Astrocyte (in vitro differentiated cells and primary cell): ENCODE data around the gene MYCBPAP. TPM values are rescaled to one million over a fixed set of nuclear protein-coding genes. Genes with fewer than 3 reads are reported as not detected.
A peak's percentile ranks its signal among the peaks of the same experiment; 100 is the strongest.

Source experiments
- DNase-seq: peaks from one replicate; pipeline ENCODE4 v3.0.0-alpha.2; 2010; ENCODE audit warnings: low read depth
- FAIRE-seq: peaks from 2 replicates; lab custom pipeline; 2011; peaks lifted over from hg19 to GRCh38; lab: Jason Lieb, UNC
- H2AFZ ChIP-seq: 2 replicates; pipeline ENCODE4 v1.6.0; 2012; ENCODE audit warnings: low read depth, low read length, inconsistent platforms
- H3K27ac ChIP-seq: 2 replicates; pipeline ENCODE4 v1.5.1; 2011; ENCODE audit warnings: low read depth, low read length, inconsistent platforms
- H3K27me3 ChIP-seq: 2 replicates; pipeline ENCODE4 v1.6.0; 2011; ENCODE audit warnings: low read length, inconsistent platforms; ENCODE audit not compliant: insufficient read depth
- H3K36me3 ChIP-seq: 2 replicates; pipeline ENCODE4 v1.5.1; 2011; ENCODE audit warnings: low read length, inconsistent platforms; ENCODE audit not compliant: insufficient read depth
- H3K4me1 ChIP-seq: 2 replicates; pipeline ENCODE4 v1.5.1; 2011; ENCODE audit warnings: low read length, inconsistent platforms; ENCODE audit not compliant: insufficient read depth
- H3K4me2 ChIP-seq: 2 replicates; pipeline ENCODE4 v1.6.0; 2012; ENCODE audit warnings: low read length, inconsistent platforms
- H3K4me3 ChIP-seq: 2 replicates; pipeline ENCODE4 v1.5.1; 2011; ENCODE audit warnings: low read depth, mild to moderate bottlenecking, low read length, inconsistent platforms; ENCODE audit not compliant: insufficient read depth
- H3K79me2 ChIP-seq: 2 replicates; pipeline ENCODE4 v1.6.0; 2012; ENCODE audit warnings: mild to moderate bottlenecking, low read length, inconsistent platforms; ENCODE audit not compliant: insufficient read depth
- H3K9ac ChIP-seq: 2 replicates; pipeline ENCODE4 v1.6.0; 2012; ENCODE audit warnings: mild to moderate bottlenecking, low read length, inconsistent platforms
- H3K9me3 ChIP-seq: 2 replicates; pipeline ENCODE4 v1.5.1; 2012; ENCODE audit warnings: low read depth, mild to moderate bottlenecking, low read length, inconsistent platforms; ENCODE audit not compliant: insufficient read depth
- H4K20me1 ChIP-seq: 2 replicates; pipeline ENCODE4 v1.6.0; 2012; ENCODE audit warnings: low read length, inconsistent platforms; ENCODE audit not compliant: insufficient read depth
- H3K27ac Mint-ChIP-seq: one replicate; pipeline ENCODE4 v1.8.0; 2021; ENCODE audit warnings: mild to moderate bottlenecking, mixed read lengths; ENCODE audit not compliant: unreplicated experiment
- H3K27me3 Mint-ChIP-seq: one replicate; pipeline ENCODE4 v1.8.0; 2021; ENCODE audit warnings: low read depth, mixed read lengths; ENCODE audit not compliant: unreplicated experiment
- H3K36me3 Mint-ChIP-seq: one replicate; pipeline ENCODE4 v1.8.0; 2021; ENCODE audit warnings: low read depth, mixed read lengths; ENCODE audit not compliant: unreplicated experiment
- H3K4me1 Mint-ChIP-seq: one replicate; pipeline ENCODE4 v1.8.0; 2021; ENCODE audit warnings: low read depth, mixed read lengths; ENCODE audit not compliant: unreplicated experiment
- H3K4me3 Mint-ChIP-seq: one replicate; pipeline ENCODE4 v1.8.0; 2021; ENCODE audit warnings: mild to moderate bottlenecking, moderate library complexity, mixed read lengths; ENCODE audit not compliant: unreplicated experiment
- H3K9me3 Mint-ChIP-seq: one replicate; pipeline ENCODE4 v1.8.0; 2021; ENCODE audit warnings: mild to moderate bottlenecking, mixed read lengths; ENCODE audit not compliant: unreplicated experiment
- EZH2 ChIP-seq: IDR thresholded peaks from 2 replicates; pipeline ENCODE4 v1.6.1; 2012; ENCODE audit warnings: mild to moderate bottlenecking, low read length, inconsistent platforms; ENCODE audit not compliant: insufficient read depth
- total RNA-seq: library from RNA; stranded (reverse); gene quantifications from 2 replicates; pipeline ENCODE4 v1.2.1, GENCODE V29; 2021
- TF ChIP-seq, protein P1 (sequence below): IDR thresholded peaks from 2 replicates; pipeline ENCODE4 v1.5.1; 2011; ENCODE audit warnings: low read depth, mild to moderate bottlenecking, inconsistent platforms, low read length, moderate library complexity; ENCODE audit not compliant: insufficient read depth

The MYCBPAP gene
- total RNA-seq, 1 donor from 2014 or later: 1.4 TPM

DNA sequence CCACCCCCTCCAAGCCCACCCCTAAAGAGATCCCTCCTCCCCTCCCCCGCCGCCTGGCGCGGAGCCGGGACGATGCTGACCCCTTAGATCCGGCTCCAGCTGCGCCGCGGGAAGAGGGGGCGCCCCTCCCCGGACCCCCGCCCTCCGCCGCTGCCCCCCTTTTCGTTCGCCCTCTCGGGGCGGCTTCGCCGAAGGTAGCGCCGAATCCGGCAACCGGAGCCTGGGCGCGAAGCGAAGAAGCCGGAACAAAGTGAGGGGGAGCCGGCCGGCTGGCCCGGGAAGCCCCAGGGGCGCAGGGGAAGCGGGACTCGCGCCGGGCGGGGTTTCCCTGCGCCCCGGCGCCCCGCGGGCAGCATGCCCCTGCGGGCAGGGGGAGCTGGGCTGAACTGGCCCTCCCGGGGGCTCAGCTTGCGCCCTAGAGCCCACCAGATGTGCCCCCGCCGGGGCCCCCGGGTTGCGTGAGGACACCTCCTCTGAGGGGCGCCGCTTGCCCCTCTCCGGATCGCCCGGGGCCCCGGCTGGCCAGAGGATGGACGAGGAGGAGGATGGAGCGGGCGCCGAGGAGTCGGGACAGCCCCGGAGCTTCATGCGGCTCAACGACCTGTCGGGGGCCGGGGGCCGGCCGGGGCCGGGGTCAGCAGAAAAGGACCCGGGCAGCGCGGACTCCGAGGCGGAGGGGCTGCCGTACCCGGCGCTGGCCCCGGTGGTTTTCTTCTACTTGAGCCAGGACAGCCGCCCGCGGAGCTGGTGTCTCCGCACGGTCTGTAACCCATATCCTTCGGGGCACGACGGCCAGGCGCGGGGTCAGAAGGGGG, 52.9 kb downstream of the MYCBPAP start:
- no peaks in the 10 kb centered on the region for H3K36me3 ChIP-seq
- H3K79me2 ChIP-seq: no peaks in the 10 kb centered on the region
- peaks cover 8% of the 10 kb centered on the region for H4K20me1 ChIP-seq
- H3K9me3 ChIP-seq: no peaks in the 10 kb centered on the region
- no peak overlapping the region for H3K27ac ChIP-seq
- Mint-ChIP-seq H3K9me3 (no peaks in the 10 kb centered on the region), H3K4me3 (no peak overlapping the region), H3K27ac (no peak overlapping the region), H3K36me3 (peaks cover 5% of the 10 kb centered on the region), H3K27me3 (peaks cover 48% of the 10 kb centered on the region), H3K4me1 (peaks cover 9% of the 10 kb centered on the region)
- H3K27me3 ChIP-seq: peaks cover 63% of the 10 kb centered on the region
- H3K4me1 ChIP-seq: peaks cover 20% of the 10 kb centered on the region
- FAIRE-seq: no peak
- no peak overlapping the region for H3K4me3 ChIP-seq
- H3K4me2 ChIP-seq: peak overlapping the region; percentile 86
- no peak overlapping the region for H2AFZ ChIP-seq
- peak; percentile 100 for TF ChIP-seq EZH2
- TF ChIP-seq, protein P1, sequence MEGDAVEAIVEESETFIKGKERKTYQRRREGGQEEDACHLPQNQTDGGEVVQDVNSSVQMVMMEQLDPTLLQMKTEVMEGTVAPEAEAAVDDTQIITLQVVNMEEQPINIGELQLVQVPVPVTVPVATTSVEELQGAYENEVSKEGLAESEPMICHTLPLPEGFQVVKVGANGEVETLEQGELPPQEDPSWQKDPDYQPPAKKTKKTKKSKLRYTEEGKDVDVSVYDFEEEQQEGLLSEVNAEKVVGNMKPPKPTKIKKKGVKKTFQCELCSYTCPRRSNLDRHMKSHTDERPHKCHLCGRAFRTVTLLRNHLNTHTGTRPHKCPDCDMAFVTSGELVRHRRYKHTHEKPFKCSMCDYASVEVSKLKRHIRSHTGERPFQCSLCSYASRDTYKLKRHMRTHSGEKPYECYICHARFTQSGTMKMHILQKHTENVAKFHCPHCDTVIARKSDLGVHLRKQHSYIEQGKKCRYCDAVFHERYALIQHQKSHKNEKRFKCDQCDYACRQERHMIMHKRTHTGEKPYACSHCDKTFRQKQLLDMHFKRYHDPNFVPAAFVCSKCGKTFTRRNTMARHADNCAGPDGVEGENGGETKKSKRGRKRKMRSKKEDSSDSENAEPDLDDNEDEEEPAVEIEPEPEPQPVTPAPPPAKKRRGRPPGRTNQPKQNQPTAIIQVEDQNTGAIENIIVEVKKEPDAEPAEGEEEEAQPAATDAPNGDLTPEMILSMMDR: no peak
- no peak for DNase-seq
- H3K9ac ChIP-seq: no peak overlapping the region

DNA sequence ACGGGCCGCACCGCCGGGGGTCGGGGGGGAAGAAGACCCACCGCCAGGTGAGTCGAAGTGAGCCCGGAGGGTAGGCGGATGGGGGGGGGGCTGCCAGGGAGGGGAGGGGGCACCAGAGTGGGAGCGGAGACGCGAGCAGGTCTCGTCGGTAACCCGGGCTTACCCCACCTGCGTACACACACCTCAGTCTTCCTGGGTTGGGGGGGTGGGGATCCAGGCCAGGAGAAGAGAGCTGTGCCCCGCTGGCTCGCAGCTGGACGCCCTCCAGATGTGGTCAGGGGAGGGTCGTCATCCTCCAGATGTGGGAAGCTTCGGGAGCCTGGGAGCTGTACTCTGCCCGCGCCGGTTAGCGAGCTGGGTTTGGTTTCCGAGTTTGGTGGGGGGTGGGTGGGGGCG, 53.5 kb downstream of the MYCBPAP start:
- Histone ChIP-seq H2AFZ (no peak overlapping the region), H3K4me3 (no peak overlapping the region), H3K27ac (no peak overlapping the region), H3K36me3 (no peaks in the 10 kb centered on the region), H3K4me1 (peaks cover 20% of the 10 kb centered on the region), H3K27me3 (peaks cover 68% of the 10 kb centered on the region), H3K4me2 (no peak overlapping the region), H3K9ac (no peak overlapping the region), H3K9me3 (no peaks in the 10 kb centered on the region), H4K20me1 (peaks cover 8% of the 10 kb centered on the region), H3K79me2 (no peaks in the 10 kb centered on the region)
- peaks cover 54% of the 10 kb centered on the region for H3K27me3 Mint-ChIP-seq
- DNase-seq: no peak
- no peaks in the 10 kb centered on the region for H3K9me3 Mint-ChIP-seq
- peaks cover 12% of the 10 kb centered on the region for H3K4me1 Mint-ChIP-seq
- H3K4me3 Mint-ChIP-seq: no peak overlapping the region
- H3K36me3 Mint-ChIP-seq: peaks cover 2% of the 10 kb centered on the region
- FAIRE-seq: no peak
- no peak overlapping the region for H3K27ac Mint-ChIP-seq
- no peak for TF ChIP-seq EZH2
- TF ChIP-seq, protein P1: no peak
